Nucleus accumbens (tissue), 56 donors: Measurements from ENCODE around the gene XAGE3.
"Not testable (repeated sequence)": the region's sequence is repeated elsewhere in the genome, so short reads cannot be mapped to it uniquely, and the experiment has no call there.

Experiments used
- DNase-seq, 56 donors: peaks; one replicate each; lab custom pipeline; 2025; lab: John Stamatoyannopoulos, UW

The XAGE3 gene

DNA sequence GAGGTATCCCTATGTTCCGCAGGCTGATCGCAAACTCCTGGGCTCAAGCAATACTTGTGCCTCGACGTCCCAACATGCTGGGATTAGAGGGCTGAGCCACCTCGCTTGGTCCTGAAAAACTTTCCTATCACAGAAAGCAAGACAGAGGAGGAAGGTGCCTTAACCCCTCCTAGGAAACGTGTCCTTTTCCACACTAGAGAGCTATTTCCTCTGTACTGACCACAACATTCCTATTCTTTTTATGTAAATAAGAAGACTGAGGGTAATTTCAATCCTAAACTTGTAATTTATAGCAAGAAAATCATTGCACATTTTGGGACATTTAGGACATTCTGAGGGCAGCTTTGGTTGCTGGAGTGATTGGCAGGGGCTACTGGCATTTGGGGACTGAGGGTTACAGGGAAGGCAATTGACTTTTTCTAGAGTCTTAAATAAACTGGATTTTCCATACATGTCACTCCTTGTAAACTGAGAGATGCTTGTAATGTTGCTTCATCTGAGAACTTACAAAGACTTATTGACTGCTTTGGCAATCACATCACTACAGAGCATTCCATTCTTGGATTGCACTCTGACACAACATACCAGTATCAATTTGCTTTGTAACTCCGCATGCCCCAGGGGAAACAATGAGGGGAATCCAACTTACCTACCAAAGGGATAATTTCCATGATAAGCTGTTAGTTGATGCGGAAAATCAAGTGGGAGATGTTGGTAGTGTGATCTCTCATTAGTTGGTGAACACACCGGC is 15.6 kb downstream of the XAGE3 start:
- DNase-seq = no peak

DNA sequence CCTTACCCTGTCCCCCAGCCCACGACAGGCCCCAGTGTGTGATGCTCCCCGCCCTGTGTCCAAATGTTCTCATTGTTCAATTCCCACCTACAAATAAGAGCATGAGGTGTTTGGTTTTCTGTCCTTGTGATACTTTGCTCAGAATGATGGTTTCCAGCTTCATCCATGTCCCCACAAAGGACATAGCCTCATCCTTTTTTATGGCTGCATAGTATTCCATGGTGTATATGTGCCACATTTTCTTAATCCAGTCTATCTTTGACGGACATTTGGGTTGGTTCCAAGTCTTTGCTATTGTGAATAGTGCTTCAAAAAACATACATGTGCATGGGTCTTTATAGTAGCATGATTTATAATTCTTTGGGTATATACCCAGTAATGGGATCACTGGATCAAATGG is 24.3 kb downstream of the XAGE3 start:
- not testable (repeated sequence) for DNase-seq

DNA sequence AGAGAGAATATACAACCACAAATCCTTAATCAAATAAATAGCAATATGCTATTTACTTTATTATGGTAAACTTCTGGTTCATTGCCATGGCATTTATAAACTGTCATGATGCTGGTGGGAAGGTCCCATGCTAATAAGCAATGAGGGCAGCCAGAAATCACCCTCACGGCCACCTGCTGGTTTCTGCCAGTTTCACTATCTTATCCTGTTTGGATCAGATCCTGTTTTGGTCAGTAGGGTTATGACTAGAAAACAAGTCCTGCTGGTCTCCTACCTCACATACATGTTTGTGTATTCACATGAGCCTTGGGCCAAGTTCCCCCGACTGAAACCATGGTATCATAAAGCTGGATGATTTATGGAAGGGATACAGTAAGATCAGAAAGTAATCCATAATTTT is 28.7 kb downstream of the XAGE3 start:
- no peak for DNase-seq

DNA sequence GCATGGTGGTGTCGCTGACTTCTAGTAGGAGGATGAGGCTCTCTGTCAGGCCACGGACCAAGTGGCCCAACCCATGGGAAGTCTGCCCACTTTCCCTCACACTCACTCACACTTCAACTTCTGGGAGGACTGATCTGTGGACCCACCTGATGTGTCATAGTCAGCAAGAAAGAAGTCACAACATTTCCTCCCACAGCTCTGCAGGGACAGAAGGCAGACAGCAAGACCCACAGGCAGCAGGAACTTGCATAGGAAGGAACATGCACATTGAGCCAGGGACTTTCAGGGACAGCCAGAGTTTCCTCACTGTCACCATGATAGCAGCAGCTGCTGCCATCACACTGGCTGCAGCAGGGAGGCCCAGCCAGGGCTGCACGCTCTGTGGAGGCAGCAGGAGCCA is 37.3 kb downstream of the XAGE3 start:
- DNase-seq = no peak

DNA sequence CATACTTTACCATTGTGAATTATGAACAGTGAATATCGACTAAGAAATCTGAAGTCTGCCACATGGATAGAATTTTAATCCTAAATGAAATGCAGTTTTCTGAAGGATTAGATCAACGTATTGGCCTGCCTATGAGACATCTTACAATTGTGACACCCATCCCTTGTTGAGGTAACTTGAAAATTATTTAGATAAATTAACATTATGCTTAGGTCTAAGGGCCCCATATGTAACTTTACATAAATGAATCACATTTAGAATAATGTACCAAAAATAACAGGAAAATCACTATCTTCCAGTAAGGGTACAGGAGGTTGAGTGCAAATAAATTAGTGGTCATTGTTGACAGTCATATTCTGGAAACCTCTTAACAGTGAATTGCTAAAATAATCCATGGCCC is 43.3 kb downstream of the XAGE3 start:
- no peak for DNase-seq

DNA sequence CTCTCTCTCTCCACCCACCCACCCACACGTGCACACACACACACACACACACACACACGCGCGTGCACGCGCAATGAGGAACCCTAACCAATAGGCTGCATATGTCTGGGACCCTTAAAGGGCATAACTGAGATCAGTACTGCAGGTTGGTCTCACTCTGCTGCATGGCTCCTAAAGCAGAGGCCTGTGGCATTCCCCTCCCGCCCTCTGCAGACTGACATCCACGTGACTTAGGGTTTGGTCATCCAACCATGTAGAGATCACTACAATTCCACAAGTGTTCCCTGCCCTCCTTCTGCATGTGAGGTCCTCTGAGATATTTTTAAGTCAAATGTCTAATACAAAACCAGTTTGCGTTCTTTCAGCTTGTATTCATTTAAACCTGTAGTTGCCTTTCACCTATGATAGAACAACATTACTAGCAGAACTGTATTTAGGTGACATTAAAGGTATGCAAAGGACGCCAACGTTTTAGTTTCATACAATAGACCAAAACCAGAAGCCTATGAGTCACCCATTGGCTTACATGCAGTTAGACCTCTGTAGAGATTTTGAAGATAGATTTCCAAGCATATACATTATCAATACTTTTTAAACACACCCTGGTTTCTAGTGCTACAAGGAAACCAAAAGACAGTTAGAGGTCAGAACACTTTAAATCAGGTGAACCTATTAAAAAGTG is 46.7 kb downstream of the XAGE3 start:
- DNase-seq = no peak

DNA sequence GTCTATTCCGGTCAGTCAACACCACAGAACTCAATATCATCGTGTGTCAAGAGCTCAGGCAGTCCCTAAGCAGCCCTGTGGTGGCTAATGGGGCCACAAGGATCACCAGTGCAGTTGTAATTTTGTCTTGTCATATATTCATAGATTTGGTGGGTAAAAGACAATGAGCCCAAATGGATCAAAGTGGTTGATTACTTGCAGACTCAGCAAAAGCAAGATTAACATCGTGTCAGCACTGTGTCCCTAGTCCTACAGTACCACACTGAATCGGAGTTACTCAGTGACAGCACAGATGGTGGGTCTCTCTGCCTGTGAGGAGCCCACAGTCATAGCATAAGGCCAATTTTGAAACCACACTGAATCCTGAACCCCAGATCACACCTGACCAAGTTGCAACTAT is 48.1 kb downstream of the XAGE3 start:
- no peak for DNase-seq
